ENCODE results near the gene PIGU.
"Not testable (repeated sequence)": the region's sequence is repeated elsewhere in the genome, so short reads cannot be mapped to it uniquely, and the experiment has no call there.

The PIGU gene, protein sequence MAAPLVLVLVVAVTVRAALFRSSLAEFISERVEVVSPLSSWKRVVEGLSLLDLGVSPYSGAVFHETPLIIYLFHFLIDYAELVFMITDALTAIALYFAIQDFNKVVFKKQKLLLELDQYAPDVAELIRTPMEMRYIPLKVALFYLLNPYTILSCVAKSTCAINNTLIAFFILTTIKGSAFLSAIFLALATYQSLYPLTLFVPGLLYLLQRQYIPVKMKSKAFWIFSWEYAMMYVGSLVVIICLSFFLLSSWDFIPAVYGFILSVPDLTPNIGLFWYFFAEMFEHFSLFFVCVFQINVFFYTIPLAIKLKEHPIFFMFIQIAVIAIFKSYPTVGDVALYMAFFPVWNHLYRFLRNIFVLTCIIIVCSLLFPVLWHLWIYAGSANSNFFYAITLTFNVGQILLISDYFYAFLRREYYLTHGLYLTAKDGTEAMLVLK

DNA sequence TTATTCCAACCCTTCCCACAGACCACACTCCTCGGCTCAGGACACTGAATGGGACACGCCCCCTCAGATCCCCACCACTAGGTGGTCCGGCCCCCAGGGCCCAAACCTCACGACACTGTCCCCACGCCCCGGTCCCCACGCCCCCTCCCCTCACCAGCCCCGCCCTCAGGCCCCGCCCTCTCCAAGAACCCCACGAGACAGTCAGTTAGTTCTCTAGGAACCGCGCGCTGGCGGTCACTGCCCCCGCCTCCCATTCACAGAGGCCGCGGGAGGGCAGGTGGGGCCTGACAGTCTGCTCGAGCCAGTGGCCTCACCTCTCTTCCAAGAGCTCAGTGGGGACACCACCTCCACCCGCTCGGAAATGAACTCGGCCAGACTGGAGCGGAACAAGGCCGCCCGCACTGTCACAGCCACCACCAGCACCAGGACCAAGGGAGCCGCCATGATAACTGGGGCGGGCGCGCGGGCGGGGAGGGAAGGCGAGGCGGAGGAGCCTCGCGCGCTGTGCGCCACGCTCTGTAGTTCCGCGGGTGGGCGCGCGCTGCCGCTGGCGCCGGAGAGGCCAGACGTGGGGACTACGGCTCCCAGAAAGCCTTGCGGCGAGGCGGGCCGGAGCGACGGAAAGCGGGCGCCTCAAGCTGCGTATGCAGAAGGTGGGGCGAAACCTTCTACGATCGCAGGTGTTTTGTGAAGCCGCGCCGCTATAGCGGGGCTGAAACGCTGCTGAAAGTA is at the start of gene PIGU:
Gene PIGU, minus strand, starts transcription at position 451 of the 732 bp plus-strand sequence. Its CDS starts 7 bp downstream, at position 444.
- Mint-ChIP-seq H3K4me1 (ENCODE audit: low read depth) (peaks cover 19% of the 10 kb centered on the region), H3K36me3 (ENCODE audit: low read depth) (peaks cover 9% of the 10 kb centered on the region), H3K27me3 (no peaks in the 10 kb centered on the region)

DNA sequence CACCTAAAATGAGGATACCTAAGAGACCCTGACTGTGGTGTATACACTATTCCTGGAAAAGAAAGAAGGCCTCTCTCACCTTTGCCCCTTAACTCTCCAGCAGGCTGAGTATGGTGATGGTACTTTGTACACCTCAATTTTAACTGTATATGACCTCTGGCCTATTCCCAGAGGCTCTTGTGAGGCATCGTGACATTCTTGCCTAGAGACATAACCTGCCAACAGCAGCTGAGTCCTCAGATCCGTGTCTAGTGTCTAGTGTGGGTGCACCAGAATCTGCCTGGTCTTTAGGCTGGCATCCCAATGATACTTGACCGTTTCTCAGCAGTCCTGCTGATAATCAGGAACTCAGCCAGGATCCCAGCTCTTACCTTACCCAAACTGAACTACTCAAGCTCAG is 47.3 kb upstream of the PIGU start:
- H3K27me3 Mint-ChIP-seq: no peaks in the 10 kb centered on the region
- H3K4me3 Mint-ChIP-seq: no peak overlapping the region
- H3K9me3 Mint-ChIP-seq: no peaks in the 10 kb centered on the region
- intact Hi-C loops (cut with micrococcal nuclease): no loop called here
- no peaks in the 10 kb centered on the region for H3K4me1 Mint-ChIP-seq (ENCODE audit: low read depth)
- H3K27ac Mint-ChIP-seq: no peak overlapping the region
- peaks cover 80% of the 10 kb centered on the region for H3K36me3 Mint-ChIP-seq (ENCODE audit: low read depth)

More for the DNA sequence above, at the start of gene PIGU:
- Mint-ChIP-seq H3K27ac (peak within 1 kb of the TSS; percentile 92), H3K9me3 (no peaks in the 10 kb centered on the region), H3K4me3 (peak within 1 kb of the TSS; percentile 82)
- intact Hi-C loops (cut with micrococcal nuclease): loop anchor here (2.0 to 5.0 kb wide), 2 partner anchors 28 to 315 kb away; partner anchors contain the start of genes ITCH and TP53INP2

DNA sequence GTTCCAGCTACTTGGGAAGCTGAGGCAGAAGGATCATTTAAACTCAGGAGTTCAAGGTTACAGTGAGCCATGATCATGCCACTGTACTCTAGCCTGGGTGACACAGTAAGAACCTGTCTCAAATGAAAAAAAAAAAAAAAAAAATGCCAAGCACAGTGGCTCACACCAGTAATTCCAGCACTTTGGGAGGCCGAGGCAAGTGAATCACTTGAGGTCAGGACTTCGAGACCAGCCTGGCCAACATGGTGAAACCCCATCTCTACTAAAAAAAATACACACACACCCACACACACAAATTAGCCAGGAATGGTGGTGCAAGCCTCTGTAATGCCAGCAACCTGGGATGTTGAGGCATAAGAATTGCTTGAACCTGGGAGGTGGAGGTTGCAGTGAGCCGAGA is 45.7 kb upstream of the PIGU start:
- intact Hi-C loops (cut with micrococcal nuclease); H3K4me3 Mint-ChIP-seq; H3K27me3 Mint-ChIP-seq; H3K4me1 Mint-ChIP-seq (ENCODE audit: low read depth); H3K9me3 Mint-ChIP-seq; H3K27ac Mint-ChIP-seq: not testable (repeated sequence)
- peaks cover 86% of the 10 kb centered on the region for H3K36me3 Mint-ChIP-seq (ENCODE audit: low read depth)

DNA sequence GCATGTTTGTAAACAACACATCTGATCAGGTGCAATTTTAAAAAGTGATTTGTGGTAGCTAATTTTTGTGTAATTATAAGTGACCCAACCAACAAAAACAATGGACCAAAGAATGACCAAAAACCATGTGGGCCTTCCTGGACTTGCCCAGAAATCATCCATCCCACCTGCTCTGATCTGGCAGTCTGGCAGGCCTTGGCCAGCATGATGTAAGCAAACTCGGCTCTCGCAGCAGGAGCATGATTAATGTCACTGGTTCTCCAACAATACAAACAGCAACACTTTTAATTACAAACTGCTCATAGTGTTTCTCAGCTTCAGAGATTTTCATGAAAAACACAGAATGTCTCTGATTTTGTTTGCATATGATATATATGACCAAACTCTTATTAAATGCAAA is 43.4 kb upstream of the PIGU start:
- Mint-ChIP-seq H3K4me1 (ENCODE audit: low read depth) (no peaks in the 10 kb centered on the region), H3K9me3 (no peaks in the 10 kb centered on the region), H3K36me3 (ENCODE audit: low read depth) (peaks cover 81% of the 10 kb centered on the region), H3K27me3 (no peaks in the 10 kb centered on the region), H3K4me3 (no peak overlapping the region), H3K27ac (no peak overlapping the region)
- intact Hi-C loops (cut with micrococcal nuclease): no loop called here

DNA sequence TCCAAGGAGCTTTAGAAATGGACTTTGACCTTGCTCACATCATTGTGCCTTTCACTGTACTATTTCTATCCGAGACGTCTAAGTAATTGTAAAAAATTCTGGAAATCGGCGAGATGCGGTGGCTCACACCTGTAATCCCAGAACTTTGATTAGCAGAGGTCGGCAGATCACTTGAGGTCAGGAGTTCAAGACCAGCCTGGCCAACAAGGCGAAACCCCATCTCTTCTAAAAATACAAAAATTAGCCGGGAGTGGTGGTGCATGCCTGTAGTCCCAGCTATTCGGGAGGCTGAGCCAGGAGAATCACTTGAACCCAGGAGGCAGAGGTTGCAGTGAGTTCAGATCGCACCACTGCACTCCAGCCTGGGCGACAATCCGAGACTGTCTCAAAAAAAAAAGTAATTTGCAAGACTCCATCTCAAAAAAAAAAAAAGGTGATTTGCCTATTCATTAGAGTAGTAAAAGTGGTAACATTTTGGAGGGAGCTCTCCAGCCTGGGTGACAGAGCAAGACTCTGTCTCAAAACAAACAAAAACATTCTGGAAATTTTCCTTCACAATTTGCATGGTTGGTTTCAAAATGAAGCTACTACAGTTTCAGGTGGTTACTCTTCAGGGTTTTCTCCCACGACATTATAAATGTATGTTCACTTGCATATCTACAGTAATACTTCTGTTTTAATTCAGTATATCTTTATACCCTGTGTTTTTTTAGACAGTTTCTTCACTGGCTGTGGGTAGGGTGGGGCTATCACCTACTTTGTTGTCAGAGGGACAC is 42.5 kb upstream of the PIGU start:
- H3K27me3 Mint-ChIP-seq; H3K9me3 Mint-ChIP-seq; H3K4me1 Mint-ChIP-seq (ENCODE audit: low read depth); H3K4me3 Mint-ChIP-seq; H3K27ac Mint-ChIP-seq; intact Hi-C loops (cut with micrococcal nuclease): not testable (repeated sequence)
- H3K36me3 Mint-ChIP-seq (ENCODE audit: low read depth): peaks cover 84% of the 10 kb centered on the region

DNA sequence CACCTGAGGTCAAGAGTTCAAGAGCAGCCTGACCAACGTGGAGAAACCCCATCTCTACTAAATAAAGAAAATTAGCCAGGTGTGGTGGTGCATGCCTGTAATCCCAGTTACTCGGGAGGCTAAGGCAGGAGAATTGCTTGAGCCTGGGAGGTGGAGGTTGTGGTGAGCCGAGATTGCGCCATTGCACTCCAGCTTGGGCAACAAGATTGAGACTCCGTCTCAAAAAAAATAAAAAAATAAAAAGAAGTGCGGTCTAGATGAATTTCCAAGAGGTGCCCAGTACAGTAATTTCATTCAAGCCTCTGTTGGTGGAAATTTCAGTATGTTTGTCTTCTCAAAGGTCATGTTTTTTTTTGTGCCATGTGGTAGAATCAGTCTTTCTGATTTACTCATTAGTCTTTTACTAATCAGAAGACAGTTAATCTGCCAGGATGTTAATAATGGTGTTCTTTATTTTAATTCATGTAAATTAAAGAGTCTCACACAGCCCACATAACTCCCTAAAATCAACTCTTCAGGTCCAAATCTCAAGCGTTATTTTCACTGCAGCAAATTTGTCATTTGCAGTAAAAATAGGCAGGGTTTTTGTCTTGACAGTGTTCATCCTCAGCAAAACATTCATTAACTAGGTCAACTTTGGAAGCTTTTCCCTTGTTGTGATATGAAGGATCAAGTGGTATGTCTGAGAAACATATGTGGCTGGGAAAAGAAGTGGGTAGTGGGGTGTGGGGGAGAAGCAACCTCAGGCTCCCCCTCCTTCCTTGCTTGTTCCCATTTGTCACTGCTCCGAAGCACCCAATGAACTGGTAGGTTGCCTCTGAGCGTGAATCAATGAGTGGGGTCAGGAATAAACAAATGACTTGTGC is 40.6 kb upstream of the PIGU start:
- no peaks in the 10 kb centered on the region for H3K27me3 Mint-ChIP-seq
- intact Hi-C loops (cut with micrococcal nuclease): no loop called here
- peaks cover 84% of the 10 kb centered on the region for H3K36me3 Mint-ChIP-seq (ENCODE audit: low read depth)
- H3K4me3 Mint-ChIP-seq: no peak overlapping the region
- peaks cover 6% of the 10 kb centered on the region for H3K4me1 Mint-ChIP-seq (ENCODE audit: low read depth)
- H3K9me3 Mint-ChIP-seq: no peaks in the 10 kb centered on the region
- no peak overlapping the region for H3K27ac Mint-ChIP-seq

DNA sequence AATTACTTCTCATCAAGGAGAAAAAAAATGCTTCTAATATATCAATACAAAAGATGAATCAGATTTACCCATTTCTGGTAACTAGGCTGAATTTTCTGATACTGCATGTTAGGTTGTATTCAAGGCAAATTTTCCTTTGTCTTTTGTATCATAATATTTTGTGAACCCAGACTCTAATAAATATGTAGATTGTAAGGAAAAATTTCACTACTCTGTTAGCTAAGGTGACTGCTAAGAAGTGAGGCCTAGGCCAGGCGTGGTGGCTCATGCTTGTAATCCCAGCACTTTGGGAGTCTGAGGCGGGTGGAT is 40.0 kb upstream of the PIGU start:
- Mint-ChIP-seq H3K27ac (no peak overlapping the region), H3K27me3 (no peaks in the 10 kb centered on the region), H3K9me3 (no peaks in the 10 kb centered on the region), H3K36me3 (ENCODE audit: low read depth) (peaks cover 88% of the 10 kb centered on the region), H3K4me1 (ENCODE audit: low read depth) (peaks cover 12% of the 10 kb centered on the region), H3K4me3 (no peak overlapping the region)
- intact Hi-C loops (cut with micrococcal nuclease): no loop called here

DNA sequence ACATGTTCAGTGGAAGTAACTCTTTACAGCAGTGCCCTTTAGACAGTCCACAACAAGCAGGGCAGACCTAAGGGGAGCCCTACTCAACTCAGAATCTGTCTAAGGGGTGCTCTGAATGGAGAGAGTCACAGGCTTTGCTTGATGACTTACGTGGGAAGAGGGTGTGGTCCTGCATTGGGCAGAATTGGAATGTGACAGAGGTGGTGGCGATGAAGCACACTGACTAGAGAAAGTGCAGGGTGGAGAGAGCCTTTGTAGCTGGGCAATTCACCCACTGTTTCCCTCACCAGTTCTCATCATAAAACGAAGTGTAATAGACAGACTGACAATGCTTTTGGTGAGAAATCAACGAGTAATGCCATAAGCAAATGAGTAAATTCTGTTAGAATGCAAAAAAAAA is 38.5 kb upstream of the PIGU start:
- Mint-ChIP-seq H3K4me3 (no peak overlapping the region), H3K4me1 (ENCODE audit: low read depth) (peaks cover 27% of the 10 kb centered on the region), H3K9me3 (no peaks in the 10 kb centered on the region), H3K36me3 (ENCODE audit: low read depth) (peaks cover 80% of the 10 kb centered on the region), H3K27me3 (peaks cover 6% of the 10 kb centered on the region), H3K27ac (no peak overlapping the region)
- intact Hi-C loops (cut with micrococcal nuclease): no loop called here

DNA sequence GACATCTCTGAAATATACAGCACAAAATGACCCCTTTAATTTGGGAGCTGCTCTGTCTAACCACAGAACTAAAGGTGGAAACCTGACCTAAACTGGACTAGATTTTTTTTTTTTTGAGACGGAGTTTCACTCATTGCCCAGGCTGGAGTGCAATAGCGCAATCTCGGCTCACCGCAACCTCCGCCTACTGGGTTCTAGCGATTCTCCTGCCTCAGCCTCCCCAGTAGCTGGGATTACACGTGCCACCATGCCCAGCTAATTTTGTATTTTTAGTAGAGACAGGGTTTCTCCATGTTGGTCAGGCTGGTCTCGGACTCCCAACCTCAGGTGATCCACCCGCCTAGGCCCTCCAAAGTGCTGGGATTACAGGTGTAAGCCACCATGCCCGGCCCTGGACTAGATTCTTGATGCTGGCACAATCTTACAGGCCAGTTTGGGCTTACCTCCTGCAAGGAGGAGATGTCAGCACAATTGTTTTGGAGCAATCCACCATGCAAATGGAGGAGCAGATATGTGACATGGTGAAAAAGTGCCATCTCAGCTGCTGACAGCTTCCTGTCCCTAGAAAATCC is 37.1 kb upstream of the PIGU start:
- intact Hi-C loops (cut with micrococcal nuclease); H3K27me3 Mint-ChIP-seq; H3K27ac Mint-ChIP-seq; H3K9me3 Mint-ChIP-seq; H3K4me3 Mint-ChIP-seq: not testable (repeated sequence)
- H3K4me1 Mint-ChIP-seq (ENCODE audit: low read depth): peaks cover 31% of the 10 kb centered on the region
- H3K36me3 Mint-ChIP-seq (ENCODE audit: low read depth): peaks cover 83% of the 10 kb centered on the region

DNA sequence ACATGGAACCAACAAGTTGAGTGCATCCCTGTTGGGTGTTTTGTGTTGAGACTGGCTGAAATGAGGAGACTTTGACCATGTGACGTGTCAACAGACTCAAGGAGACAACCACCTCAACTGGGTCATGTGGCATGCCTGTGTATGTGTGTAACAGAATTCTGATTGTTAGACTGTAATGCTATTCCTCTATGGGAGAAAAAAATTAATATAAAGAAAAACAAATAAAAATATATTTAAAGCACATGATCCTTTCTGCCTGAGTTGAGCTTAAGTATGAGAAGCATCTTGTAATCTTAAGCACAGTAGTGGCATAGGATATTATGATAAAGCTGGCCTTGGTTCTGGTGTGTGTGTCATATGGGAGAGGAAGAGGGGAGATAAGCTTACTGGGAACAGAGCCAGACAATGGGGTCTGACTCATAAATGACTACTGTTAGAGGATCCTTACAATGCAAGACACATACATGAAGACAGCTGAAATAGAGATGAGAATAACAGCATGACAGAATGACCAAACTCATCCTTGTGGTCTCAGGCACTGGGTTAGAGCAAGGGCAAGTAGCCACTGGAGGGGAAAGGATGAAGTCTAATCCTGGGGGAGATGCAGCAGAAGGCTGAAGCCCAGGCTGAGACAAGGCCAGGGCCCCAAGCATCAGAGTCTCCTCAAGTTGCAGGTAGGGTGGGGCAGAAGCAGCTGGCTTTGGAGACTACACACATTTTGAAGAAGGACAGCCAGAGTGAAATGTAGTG is 36.5 kb upstream of the PIGU start:
- no peak overlapping the region for H3K4me3 Mint-ChIP-seq
- peaks cover 77% of the 10 kb centered on the region for H3K36me3 Mint-ChIP-seq (ENCODE audit: low read depth)
- no peaks in the 10 kb centered on the region for H3K9me3 Mint-ChIP-seq
- no peak overlapping the region for H3K27ac Mint-ChIP-seq
- H3K27me3 Mint-ChIP-seq: peaks cover 14% of the 10 kb centered on the region
- intact Hi-C loops (cut with micrococcal nuclease): no loop called here
- peaks cover 37% of the 10 kb centered on the region for H3K4me1 Mint-ChIP-seq (ENCODE audit: low read depth)

DNA sequence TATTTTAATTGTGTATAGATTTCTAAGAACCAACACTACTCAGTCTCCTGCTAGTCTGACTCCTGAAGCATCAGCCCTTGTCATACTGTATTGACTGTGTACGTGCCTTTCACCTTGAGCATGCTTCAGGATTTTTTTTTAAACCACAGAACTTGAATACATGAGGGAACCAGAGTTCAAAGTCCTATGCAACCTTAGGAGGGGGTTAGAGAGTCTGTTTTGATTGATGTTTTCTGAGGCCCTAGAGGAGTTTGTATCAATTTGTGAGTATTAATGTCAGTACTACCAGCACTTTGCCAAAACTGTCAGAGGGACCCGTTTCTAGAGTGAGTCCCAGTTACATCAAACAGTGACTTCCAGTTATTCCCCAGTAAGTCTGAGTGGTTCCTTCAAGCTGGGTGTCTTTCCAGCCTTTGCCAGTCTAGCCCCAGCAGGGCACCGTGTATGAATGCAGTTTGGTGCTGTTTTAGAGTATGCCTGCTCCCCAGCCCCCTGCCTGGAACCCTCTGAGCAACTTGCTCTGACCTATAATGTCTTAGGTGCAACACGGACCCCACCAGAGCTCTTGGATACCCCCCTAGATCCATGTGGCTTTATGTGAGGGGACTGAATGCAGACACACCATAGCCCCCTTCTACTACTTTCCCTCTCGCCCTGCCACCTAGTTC is 35.8 kb upstream of the PIGU start:
- intact Hi-C loops (cut with micrococcal nuclease): no loop called here
- H3K27ac Mint-ChIP-seq: no peak overlapping the region
- H3K4me1 Mint-ChIP-seq (ENCODE audit: low read depth): peaks cover 40% of the 10 kb centered on the region

DNA sequence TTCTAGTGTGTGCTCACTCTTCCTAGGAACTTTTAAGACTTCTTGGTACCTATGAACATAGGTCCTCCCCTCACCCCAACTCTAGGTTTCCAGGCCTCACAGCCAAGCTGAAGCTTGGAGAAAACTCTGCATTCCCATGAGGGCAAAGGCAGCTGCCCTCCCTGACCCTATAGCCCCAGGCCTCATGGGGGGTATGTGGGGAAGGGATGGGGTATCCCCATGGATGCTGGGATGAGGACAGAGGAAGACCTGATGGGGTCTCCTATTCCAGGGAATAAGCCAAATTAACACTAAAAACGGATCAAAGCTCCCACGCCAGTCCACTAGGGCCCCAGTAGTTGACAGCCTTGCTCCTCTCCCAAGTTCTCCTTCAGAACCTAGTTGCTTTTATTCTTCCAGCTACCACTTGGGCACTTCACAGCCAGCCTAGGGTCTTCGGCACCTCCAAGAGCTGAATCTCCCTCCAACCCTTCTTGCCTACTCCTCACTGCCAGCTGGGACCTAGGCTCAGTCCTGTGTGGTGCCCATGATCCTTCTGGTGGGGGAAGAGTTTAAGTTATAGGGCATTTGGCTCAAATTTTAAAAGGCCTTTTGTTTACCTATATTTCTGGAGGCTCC is 35.0 kb upstream of the PIGU start:
- H3K27me3 Mint-ChIP-seq: peaks cover 18% of the 10 kb centered on the region

More for the DNA sequence above, 35.8 kb upstream of the PIGU start:
- Mint-ChIP-seq H3K27me3 (peaks cover 18% of the 10 kb centered on the region), H3K4me3 (no peak overlapping the region), H3K36me3 (ENCODE audit: low read depth) (peaks cover 71% of the 10 kb centered on the region), H3K9me3 (no peaks in the 10 kb centered on the region)

More for the DNA sequence above, 35.0 kb upstream of the PIGU start:
- Mint-ChIP-seq H3K27ac (no peak overlapping the region), H3K36me3 (ENCODE audit: low read depth) (peaks cover 64% of the 10 kb centered on the region), H3K4me3 (no peak overlapping the region), H3K4me1 (ENCODE audit: low read depth) (peaks cover 44% of the 10 kb centered on the region), H3K9me3 (no peaks in the 10 kb centered on the region)
- intact Hi-C loops (cut with micrococcal nuclease): no loop called here
